Glutamatergic neuron (in vitro differentiated cells): ENCODE data around the gene DEUP1. TPM values are rescaled to one million over a fixed set of nuclear protein-coding genes. Genes with fewer than 3 reads are reported as not detected.
"Not testable (repeated sequence)": the region's sequence is repeated elsewhere in the genome, so short reads cannot be mapped to it uniquely, and the experiment has no call there.

ENCODE experiments used
- DNase-seq: peaks from one replicate; pipeline ENCODE4 v3.0.0; 2022
- H3K27ac Mint-ChIP-seq: one replicate; pipeline ENCODE4 v1.8.0; 2020; ENCODE audit warnings: mild to moderate bottlenecking, mixed read lengths, inconsistent platforms; ENCODE audit not compliant: unreplicated experiment
- H3K27me3 Mint-ChIP-seq: one replicate; pipeline ENCODE4 v1.8.0; 2020; ENCODE audit warnings: mild to moderate bottlenecking, moderate library complexity, mixed read lengths, inconsistent platforms; ENCODE audit not compliant: unreplicated experiment
- H3K36me3 Mint-ChIP-seq: one replicate; pipeline ENCODE4 v1.8.0; 2020; ENCODE audit warnings: mild to moderate bottlenecking, mixed read lengths, inconsistent platforms; ENCODE audit not compliant: unreplicated experiment
- H3K4me1 Mint-ChIP-seq: one replicate; pipeline ENCODE4 v1.8.0; 2020; ENCODE audit warnings: mild to moderate bottlenecking, low read depth, mixed read lengths, inconsistent platforms; ENCODE audit not compliant: unreplicated experiment
- H3K4me3 Mint-ChIP-seq: one replicate; pipeline ENCODE4 v1.8.0; 2020; ENCODE audit warnings: mild to moderate bottlenecking, mixed read lengths, inconsistent platforms; ENCODE audit not compliant: unreplicated experiment
- H3K9me3 Mint-ChIP-seq: one replicate; pipeline ENCODE4 v1.8.0; 2020; ENCODE audit warnings: mild to moderate bottlenecking, moderate library complexity, mixed read lengths, inconsistent platforms; ENCODE audit not compliant: unreplicated experiment
- CTCF ChIP-seq: fragments of 200-600 bp; sonication (generic); IDR thresholded peaks from one replicate; pipeline ENCODE4 v1.5.0; 2021; ENCODE audit not compliant: partially characterized antibody, unreplicated experiment
- total RNA-seq: library from RNA; stranded (reverse); fragmentation: NEBNext Ultra II Directional; extraction: Animal tissue kit (Norgen Biotek cat#: 25700); gene quantifications from one replicate; pipeline ENCODE4 v1.2.1, GENCODE V29; 2021; ENCODE audit not compliant: unreplicated experiment

The DEUP1 gene
- total RNA-seq, 1 donor from 2014 or later: not detected

GRCh38 chr11:93289782-93290463 lies 40.6 kb upstream of the DEUP1 start:
- H3K9me3 Mint-ChIP-seq: peaks cover 3% of the 10 kb centered on the region
- H3K4me1 Mint-ChIP-seq: peaks cover under 1% of the 10 kb centered on the region
- no peak for DNase-seq
- no peak overlapping the region for H3K4me3 Mint-ChIP-seq
- no peak overlapping the region for H3K27ac Mint-ChIP-seq
- no peak for TF ChIP-seq CTCF
- H3K27me3 Mint-ChIP-seq: no peaks in the 10 kb centered on the region
- no peaks in the 10 kb centered on the region for H3K36me3 Mint-ChIP-seq

- peaks cover 8% of the 10 kb centered on the region for H3K4me1 Mint-ChIP-seq
- H3K27me3 Mint-ChIP-seq: no peaks in the 10 kb centered on the region
- no peaks in the 10 kb centered on the region for H3K36me3 Mint-ChIP-seq
- H3K9me3 Mint-ChIP-seq: peaks cover 3% of the 10 kb centered on the region
- no peak overlapping the region for H3K4me3 Mint-ChIP-seq
- no peak for TF ChIP-seq CTCF
- no peak overlapping the region for H3K27ac Mint-ChIP-seq
- DNase-seq: no peak
These were observed 39.4 kb upstream of the DEUP1 start for GRCh38 chr11:93291110-93291509.

- no peak for TF ChIP-seq CTCF
- Mint-ChIP-seq H3K9me3 (peaks cover 4% of the 10 kb centered on the region), H3K4me3 (no peak overlapping the region), H3K4me1 (peaks cover 14% of the 10 kb centered on the region), H3K27ac (no peak overlapping the region), H3K27me3 (no peaks in the 10 kb centered on the region), H3K36me3 (no peaks in the 10 kb centered on the region)
- no peak for DNase-seq
These were observed 38.6 kb upstream of the DEUP1 start for GRCh38 chr11:93291898-93292297.

- H3K4me1 Mint-ChIP-seq: peaks cover 21% of the 10 kb centered on the region
- no peak overlapping the region for H3K27ac Mint-ChIP-seq
- TF ChIP-seq CTCF: no peak
- H3K36me3 Mint-ChIP-seq: no peaks in the 10 kb centered on the region
- H3K27me3 Mint-ChIP-seq: no peaks in the 10 kb centered on the region
- DNase-seq: no peak
- H3K9me3 Mint-ChIP-seq: peaks cover 6% of the 10 kb centered on the region
- no peak overlapping the region for H3K4me3 Mint-ChIP-seq
These were observed 34.5 kb upstream of the DEUP1 start for GRCh38 chr11:93295921-93296575.

GRCh38 chr11:93303689-93304088 lies 26.9 kb upstream of the DEUP1 start:
- H3K9me3 Mint-ChIP-seq: peaks cover 3% of the 10 kb centered on the region
- no peak for TF ChIP-seq CTCF
- no peaks in the 10 kb centered on the region for H3K36me3 Mint-ChIP-seq
- no peak overlapping the region for H3K27ac Mint-ChIP-seq
- DNase-seq: no peak
- no peak overlapping the region for H3K4me3 Mint-ChIP-seq
- no peaks in the 10 kb centered on the region for H3K27me3 Mint-ChIP-seq
- H3K4me1 Mint-ChIP-seq: no peaks in the 10 kb centered on the region

- DNase-seq, H3K27ac Mint-ChIP-seq: not testable (repeated sequence)
- peaks cover 13% of the 10 kb centered on the region for H3K9me3 Mint-ChIP-seq
These were observed 16.1 kb upstream of the DEUP1 start for GRCh38 chr11:93314399-93314798.

More at GRCh38 chr11:93314399-93314798, 16.1 kb upstream of the DEUP1 start:
- H3K4me3 Mint-ChIP-seq, H3K27me3 Mint-ChIP-seq, H3K4me1 Mint-ChIP-seq: not testable (repeated sequence)
- peaks cover 15% of the 10 kb centered on the region for H3K36me3 Mint-ChIP-seq
